Measurements from ENCODE around the gene WASF2. TPM values are rescaled to one million over a fixed set of nuclear protein-coding genes. Genes with fewer than 3 reads are reported as not detected.

The WASF2 gene
- total RNA-seq, 2 experiments from 2014 or later: 119 to 121 TPM

DNA sequence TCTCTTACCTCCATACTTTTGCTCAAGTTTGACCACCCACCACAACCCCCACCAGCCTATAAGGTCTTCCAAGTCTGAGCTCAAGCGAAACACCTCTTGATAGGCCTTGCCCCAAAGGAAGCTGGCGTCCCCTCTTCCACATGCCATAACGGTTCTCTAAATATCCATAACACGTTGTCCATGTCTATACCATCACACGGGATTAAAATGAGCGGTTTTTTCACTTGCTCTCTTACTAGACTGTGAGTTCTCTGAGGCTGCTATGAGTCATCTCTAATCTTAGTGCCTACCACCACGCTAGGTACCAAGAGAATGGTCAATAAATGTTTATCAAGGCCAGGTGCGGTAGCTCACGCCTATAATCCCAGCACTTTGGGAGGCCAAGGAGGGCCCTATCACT is 41.0 kb downstream of the WASF2 start:
- H3K4me3 ChIP-seq (ENCODE audit: low read length): no peak overlapping the region
- Mint-ChIP-seq H3K27ac (peak overlapping the region; percentile 17), H3K4me1 (ENCODE audit: low read depth) (peaks cover 72% of the 10 kb centered on the region), H3K4me3 (no peak overlapping the region), H3K9me3 (no peaks in the 10 kb centered on the region), H3K36me3 (ENCODE audit: low read depth) (peaks cover 59% of the 10 kb centered on the region), H3K27me3 (no peaks in the 10 kb centered on the region)
- DNase-seq: no peak
- H3K27ac ChIP-seq (ENCODE audit: low read depth in 1 of 2, low read length in 2 of 2): no peak overlapping the region
- no peaks in the 10 kb centered on the region for H3K27me3 ChIP-seq (ENCODE audit: control insufficient read depth in 1 of 2, insufficient read depth in 2 of 2, low read length in 2 of 2)
- POLR2A ChIA-PET: no interaction called here
- ATAC-seq (ENCODE audit: poor library complexity): no peak
- H3K9me3 ChIP-seq (ENCODE audit: control insufficient read depth in 1 of 2, insufficient read depth in 1 of 2, low read length in 2 of 2): no peaks in the 10 kb centered on the region
- CTCF ChIA-PET: interaction anchor here (0.6 kb wide), 1 partner anchor 24 kb away, joined by 3 read pairs; no protein-coding TSS in a partner anchor
- TF ChIP-seq, protein P1, sequence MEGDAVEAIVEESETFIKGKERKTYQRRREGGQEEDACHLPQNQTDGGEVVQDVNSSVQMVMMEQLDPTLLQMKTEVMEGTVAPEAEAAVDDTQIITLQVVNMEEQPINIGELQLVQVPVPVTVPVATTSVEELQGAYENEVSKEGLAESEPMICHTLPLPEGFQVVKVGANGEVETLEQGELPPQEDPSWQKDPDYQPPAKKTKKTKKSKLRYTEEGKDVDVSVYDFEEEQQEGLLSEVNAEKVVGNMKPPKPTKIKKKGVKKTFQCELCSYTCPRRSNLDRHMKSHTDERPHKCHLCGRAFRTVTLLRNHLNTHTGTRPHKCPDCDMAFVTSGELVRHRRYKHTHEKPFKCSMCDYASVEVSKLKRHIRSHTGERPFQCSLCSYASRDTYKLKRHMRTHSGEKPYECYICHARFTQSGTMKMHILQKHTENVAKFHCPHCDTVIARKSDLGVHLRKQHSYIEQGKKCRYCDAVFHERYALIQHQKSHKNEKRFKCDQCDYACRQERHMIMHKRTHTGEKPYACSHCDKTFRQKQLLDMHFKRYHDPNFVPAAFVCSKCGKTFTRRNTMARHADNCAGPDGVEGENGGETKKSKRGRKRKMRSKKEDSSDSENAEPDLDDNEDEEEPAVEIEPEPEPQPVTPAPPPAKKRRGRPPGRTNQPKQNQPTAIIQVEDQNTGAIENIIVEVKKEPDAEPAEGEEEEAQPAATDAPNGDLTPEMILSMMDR (IDR thresholded peaks at IDR 0.05): no peak
- H3K4me1 ChIP-seq (ENCODE audit: insufficient read depth, low read length): peaks cover 13% of the 10 kb centered on the region
- intact Hi-C loops (cut with DNase I, micrococcal nuclease): no loop called here
- H3K36me3 ChIP-seq (ENCODE audit: insufficient read depth, low read length): peaks cover 11% of the 10 kb centered on the region

DNA sequence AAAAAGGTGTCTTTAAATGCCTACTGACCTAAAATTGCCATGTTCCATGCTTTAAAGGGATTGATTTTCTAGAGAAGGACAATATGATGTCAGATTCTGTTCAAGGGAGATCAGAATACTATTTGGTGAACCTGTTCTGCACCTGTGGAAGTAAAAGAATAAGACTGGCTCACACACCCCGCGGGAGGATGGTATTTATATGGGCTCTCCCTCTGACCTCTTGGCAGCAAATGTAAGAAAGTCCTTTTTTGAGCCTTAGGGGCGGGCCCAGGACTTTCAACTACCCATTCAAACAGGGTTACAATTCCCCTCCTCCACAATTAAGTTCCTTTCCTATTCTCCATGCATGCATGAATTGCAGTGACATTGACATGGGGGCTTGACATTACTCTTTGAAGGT is 42.1 kb downstream of the WASF2 start:
- Mint-ChIP-seq H3K4me3 (no peak overlapping the region), H3K27ac (peak overlapping the region; percentile 24), H3K4me1 (ENCODE audit: low read depth) (peaks cover 68% of the 10 kb centered on the region), H3K36me3 (ENCODE audit: low read depth) (peaks cover 60% of the 10 kb centered on the region), H3K9me3 (no peaks in the 10 kb centered on the region), H3K27me3 (no peaks in the 10 kb centered on the region)
- intact Hi-C loops (cut with DNase I, micrococcal nuclease): no loop called here
- Histone ChIP-seq H3K27me3 (ENCODE audit: control insufficient read depth in 1 of 2, insufficient read depth in 2 of 2, low read length in 2 of 2) (no peaks in the 10 kb centered on the region), H3K9me3 (ENCODE audit: control insufficient read depth in 1 of 2, insufficient read depth in 1 of 2, low read length in 2 of 2) (no peaks in the 10 kb centered on the region), H3K27ac (ENCODE audit: low read depth in 1 of 2, low read length in 2 of 2) (no peak overlapping the region), H3K4me1 (ENCODE audit: insufficient read depth, low read length) (peaks cover 12% of the 10 kb centered on the region), H3K4me3 (ENCODE audit: low read length) (no peak overlapping the region), H3K36me3 (ENCODE audit: insufficient read depth, low read length) (peaks cover 11% of the 10 kb centered on the region)
- TF ChIP-seq, protein P1 (IDR thresholded peaks at IDR 0.05): no peak
- ChIA-PET CTCF (interaction anchor here (1.4 to 2.7 kb wide), 3 partner anchors 16 to 147 kb away, joined by 3 to 9 read pairs (median 5); no protein-coding TSS in a partner anchor), POLR2A (interaction anchor here (0.7 kb wide), 1 partner anchor 17 kb away, joined by 3 read pairs; no protein-coding TSS in a partner anchor)
- ATAC-seq (ENCODE audit: poor library complexity) (no peak), DNase-seq (no peak)

DNA sequence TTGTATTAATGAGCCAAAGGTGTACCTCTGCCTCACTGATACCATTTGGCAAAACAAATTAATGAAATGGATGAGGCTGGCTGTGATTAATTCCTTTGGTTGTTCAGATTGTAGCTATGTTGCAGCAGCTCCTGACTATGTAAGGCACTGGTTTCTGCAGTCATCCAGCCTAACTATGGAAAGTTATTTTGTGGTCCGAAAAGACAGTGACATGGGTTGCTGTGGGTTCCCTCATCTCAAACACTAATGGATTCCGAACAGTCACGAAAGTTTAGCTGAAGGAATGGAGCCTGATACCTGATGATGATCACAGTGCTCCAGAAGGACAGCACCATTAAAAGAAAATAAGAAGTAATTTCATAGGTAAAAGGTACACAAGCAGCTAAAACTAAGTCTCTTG is 42.6 kb downstream of the WASF2 start:
- ATAC-seq (ENCODE audit: poor library complexity) (no peak), DNase-seq (no peak)
- TF ChIP-seq, protein P1 (IDR thresholded peaks at IDR 0.05): no peak
- Mint-ChIP-seq H3K4me1 (ENCODE audit: low read depth) (peaks cover 68% of the 10 kb centered on the region), H3K9me3 (no peaks in the 10 kb centered on the region), H3K4me3 (no peak overlapping the region), H3K36me3 (ENCODE audit: low read depth) (peaks cover 60% of the 10 kb centered on the region), H3K27ac (no peak overlapping the region), H3K27me3 (no peaks in the 10 kb centered on the region)
- Histone ChIP-seq H3K36me3 (ENCODE audit: insufficient read depth, low read length) (peaks cover 11% of the 10 kb centered on the region), H3K9me3 (ENCODE audit: control insufficient read depth in 1 of 2, insufficient read depth in 1 of 2, low read length in 2 of 2) (no peaks in the 10 kb centered on the region), H3K4me3 (ENCODE audit: low read length) (no peak overlapping the region), H3K4me1 (ENCODE audit: insufficient read depth, low read length) (peaks cover 10% of the 10 kb centered on the region), H3K27me3 (ENCODE audit: control insufficient read depth in 1 of 2, insufficient read depth in 2 of 2, low read length in 2 of 2) (no peaks in the 10 kb centered on the region), H3K27ac (ENCODE audit: low read depth in 1 of 2, low read length in 2 of 2) (no peak overlapping the region)
- intact Hi-C loops (cut with DNase I, micrococcal nuclease): no loop called here
- POLR2A ChIA-PET: interaction anchor here (0.6 to 0.7 kb wide), 2 partner anchors 11 to 17 kb away, joined by 3 read pairs; no protein-coding TSS in a partner anchor
- CTCF ChIA-PET: interaction anchor here (1.0 to 2.7 kb wide), 5 partner anchors 8 to 147 kb away, joined by 3 to 9 read pairs (median 5); no protein-coding TSS in a partner anchor

All from CD4-positive, alpha-beta T cell (primary cell).